ENCODE measurements around the gene DNPEP. TPM values are rescaled to one million over a fixed set of nuclear protein-coding genes. Genes with fewer than 3 reads are reported as not detected.

The DNPEP gene
- total and polyA plus RNA-seq, 3 donors from 2014 or later: 84.8 to 145 (median 90.2) TPM

DNA sequence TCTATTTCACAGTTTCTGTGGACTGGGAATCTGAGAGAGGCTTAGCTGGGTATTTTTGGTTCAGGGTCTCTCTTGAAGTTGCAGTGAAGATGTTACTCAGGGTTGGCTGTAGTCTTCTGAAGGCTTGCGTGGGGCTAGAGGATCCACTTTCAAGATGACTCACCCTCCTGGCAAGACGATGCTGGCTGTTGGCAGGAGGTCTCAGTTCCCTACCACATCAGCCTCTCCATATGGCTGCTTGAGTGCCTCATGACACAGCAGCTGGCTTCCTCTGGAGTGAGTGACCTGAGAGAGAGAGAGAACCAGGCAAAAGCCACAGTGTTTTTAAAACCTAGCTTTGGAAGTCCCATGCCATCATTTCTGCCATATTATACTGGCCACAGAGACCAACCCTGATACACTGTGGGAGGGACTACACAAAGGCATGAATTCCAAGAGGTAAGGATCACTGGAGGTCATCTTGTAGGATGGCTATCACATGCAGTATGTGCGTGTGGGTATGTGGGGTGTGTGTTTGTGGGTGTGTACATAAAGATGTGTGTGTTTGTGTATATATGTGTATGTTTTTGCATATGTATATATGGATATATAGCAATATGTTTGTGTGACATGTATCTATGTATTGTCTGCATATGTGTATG, 25.1 kb downstream of the DNPEP start:
- no peaks in the 10 kb centered on the region for H3K36me3 ChIP-seq (ENCODE audit: low read depth, missing control alignments)
- no peaks in the 10 kb centered on the region for H3K27me3 ChIP-seq
- no peaks in the 10 kb centered on the region for H3K9me3 ChIP-seq
- DNase-seq: peak; percentile 21
- 56 to 65% methylated on average over 2 to 3 of the region's 3 CpGs for whole genome bisulfite sequencing, 2 donors
- H3K27ac ChIP-seq: no peak overlapping the region
- H3K4me3 ChIP-seq: no peak overlapping the region
- intact Hi-C loops (cut with DNase I; ENCODE audit: low total_unique reads): no loop called here
- peaks cover 8% of the 10 kb centered on the region for H3K4me1 ChIP-seq
- TF ChIP-seq, protein P1, sequence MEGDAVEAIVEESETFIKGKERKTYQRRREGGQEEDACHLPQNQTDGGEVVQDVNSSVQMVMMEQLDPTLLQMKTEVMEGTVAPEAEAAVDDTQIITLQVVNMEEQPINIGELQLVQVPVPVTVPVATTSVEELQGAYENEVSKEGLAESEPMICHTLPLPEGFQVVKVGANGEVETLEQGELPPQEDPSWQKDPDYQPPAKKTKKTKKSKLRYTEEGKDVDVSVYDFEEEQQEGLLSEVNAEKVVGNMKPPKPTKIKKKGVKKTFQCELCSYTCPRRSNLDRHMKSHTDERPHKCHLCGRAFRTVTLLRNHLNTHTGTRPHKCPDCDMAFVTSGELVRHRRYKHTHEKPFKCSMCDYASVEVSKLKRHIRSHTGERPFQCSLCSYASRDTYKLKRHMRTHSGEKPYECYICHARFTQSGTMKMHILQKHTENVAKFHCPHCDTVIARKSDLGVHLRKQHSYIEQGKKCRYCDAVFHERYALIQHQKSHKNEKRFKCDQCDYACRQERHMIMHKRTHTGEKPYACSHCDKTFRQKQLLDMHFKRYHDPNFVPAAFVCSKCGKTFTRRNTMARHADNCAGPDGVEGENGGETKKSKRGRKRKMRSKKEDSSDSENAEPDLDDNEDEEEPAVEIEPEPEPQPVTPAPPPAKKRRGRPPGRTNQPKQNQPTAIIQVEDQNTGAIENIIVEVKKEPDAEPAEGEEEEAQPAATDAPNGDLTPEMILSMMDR (IDR thresholded peaks at IDR 0.05): no peak
- no peak for TF ChIP-seq POLR2A (IDR thresholded peaks at IDR 0.05)

DNA sequence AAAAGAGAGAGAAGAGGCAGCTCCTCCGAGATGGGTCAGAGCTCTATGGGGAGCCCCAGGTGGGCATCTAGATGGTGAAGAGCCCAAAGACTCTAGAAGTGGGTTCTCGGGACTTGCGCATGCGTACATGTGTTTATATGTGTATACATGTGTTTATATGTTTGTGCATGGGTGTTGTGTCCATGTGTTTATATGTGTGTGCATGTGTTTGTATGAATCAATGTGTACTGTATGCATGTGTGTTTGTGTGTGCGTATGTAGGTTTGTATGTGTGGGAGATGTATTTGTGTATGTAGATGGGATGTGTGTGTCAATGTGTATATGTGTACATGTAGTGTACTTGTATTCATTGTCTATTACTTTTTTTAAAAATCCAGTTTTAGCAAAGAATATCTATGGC, 25.6 kb downstream of the DNPEP start:
- Histone ChIP-seq H3K27me3 (no peaks in the 10 kb centered on the region), H3K4me1 (peaks cover 8% of the 10 kb centered on the region), H3K27ac (no peak overlapping the region), H3K9me3 (no peaks in the 10 kb centered on the region), H3K4me3 (no peak overlapping the region), H3K36me3 (ENCODE audit: low read depth, missing control alignments) (no peaks in the 10 kb centered on the region)
- DNase-seq: no peak
- intact Hi-C loops (cut with DNase I; ENCODE audit: low total_unique reads): no loop called here
- no peak for TF ChIP-seq POLR2A (IDR thresholded peaks at IDR 0.05)
- TF ChIP-seq, protein P1 (IDR thresholded peaks at IDR 0.05): no peak
- 91 to 97% methylated on average over 5 of the region's 5 CpGs for WGBS, 2 donors

DNA sequence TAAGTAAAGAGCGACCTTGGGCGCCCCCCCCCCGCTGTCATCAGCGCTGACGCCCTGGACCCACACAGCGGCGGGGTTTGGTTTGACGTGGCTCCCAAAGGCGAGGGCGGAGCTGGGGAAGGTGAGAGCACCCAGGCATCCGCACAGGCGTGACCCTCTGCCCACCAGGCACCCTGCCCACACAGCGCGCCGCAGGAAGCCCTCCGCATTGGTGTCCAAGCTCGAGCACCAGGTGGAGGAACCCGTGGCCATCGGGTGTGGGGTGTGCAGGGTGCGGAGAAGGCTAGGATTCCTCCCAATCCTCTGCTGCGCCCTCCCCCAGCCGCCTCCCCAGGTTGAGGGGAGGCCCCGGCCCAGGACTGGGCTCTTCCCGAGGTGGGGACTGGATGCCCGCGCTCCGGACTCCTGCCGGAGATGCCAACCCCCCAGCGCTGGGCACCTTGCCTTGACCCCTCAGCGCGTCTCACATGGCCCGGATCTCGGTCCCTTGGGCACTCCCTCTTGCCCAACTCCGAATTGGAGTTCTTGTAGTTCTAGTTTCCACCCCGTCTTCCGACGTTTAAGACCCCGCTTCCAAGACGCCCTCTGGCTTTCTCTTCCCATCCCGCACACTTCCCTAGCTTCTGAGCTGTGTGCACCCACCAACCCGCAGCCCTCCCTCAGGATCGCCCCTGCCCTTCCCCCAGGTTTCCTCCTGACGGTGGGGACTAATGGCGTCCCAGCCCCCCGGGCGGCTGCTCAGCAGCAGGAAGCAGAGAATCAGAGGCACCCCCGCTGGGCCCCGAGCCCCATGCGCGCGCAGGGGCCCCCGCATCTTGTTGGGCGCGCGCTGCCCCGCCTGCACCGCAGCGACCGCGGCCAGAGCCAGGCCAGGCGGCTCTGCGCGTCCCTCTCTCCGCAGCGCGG, 29.3 kb downstream of the DNPEP start:
- peak; percentile 38 for DNase-seq
- Histone ChIP-seq H3K27me3 (no peaks in the 10 kb centered on the region), H3K36me3 (ENCODE audit: low read depth, missing control alignments) (no peaks in the 10 kb centered on the region), H3K4me3 (peak overlapping the region; percentile 15 to 36), H3K27ac (no peak overlapping the region), H3K9me3 (no peaks in the 10 kb centered on the region), H3K4me1 (peaks cover 8% of the 10 kb centered on the region)
- TF ChIP-seq, protein P1 (IDR thresholded peaks at IDR 0.05): no peak
- no peak for TF ChIP-seq POLR2A (IDR thresholded peaks at IDR 0.05)
- intact Hi-C loops (cut with DNase I; ENCODE audit: low total_unique reads): no loop called here
- WGBS, 2 donors: 1 to 2% methylated on average over 21 to 53 of the region's 66 CpGs

DNA sequence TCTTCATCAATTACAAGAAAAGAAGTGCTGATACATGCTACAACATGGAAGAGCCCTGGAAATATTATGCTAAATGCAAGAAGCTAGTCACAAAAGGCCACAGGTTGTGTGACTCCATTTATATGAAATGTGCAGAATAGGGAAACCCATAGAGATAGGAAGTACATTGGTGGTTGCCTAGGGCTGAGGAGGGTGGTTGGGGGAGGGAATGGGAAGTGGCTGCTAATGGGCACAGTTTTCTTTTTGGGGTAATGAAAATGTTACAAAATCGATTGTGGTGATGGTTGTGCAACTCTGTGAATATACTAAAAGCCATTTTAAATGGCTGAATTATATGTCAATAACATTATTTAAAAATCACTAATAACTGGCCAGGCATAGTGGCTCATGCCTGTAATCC, 30.9 kb downstream of the DNPEP start:
- Histone ChIP-seq H3K9me3 (no peaks in the 10 kb centered on the region), H3K27ac (no peak overlapping the region), H3K4me1 (peaks cover 8% of the 10 kb centered on the region), H3K36me3 (ENCODE audit: low read depth, missing control alignments) (no peaks in the 10 kb centered on the region), H3K27me3 (no peaks in the 10 kb centered on the region), H3K4me3 (no peak overlapping the region)
- intact Hi-C loops (cut with DNase I; ENCODE audit: low total_unique reads): no loop called here
- TF ChIP-seq, protein P1 (IDR thresholded peaks at IDR 0.05): no peak
- no peak for TF ChIP-seq POLR2A (IDR thresholded peaks at IDR 0.05)
- DNase-seq: no peak
- 66 to 73% methylated on average over 1 of the region's 1 CpG for WGBS, 2 donors
